OCI-LY7 (cell line): ENCODE data around the gene LRR1.
"Not testable (repeated sequence)": the region's sequence is repeated elsewhere in the genome, so short reads cannot be mapped to it uniquely, and the experiment has no call there.

Experiments
- EZH2phosphoT487 ChIP-seq: fragments of 200-600 bp; sonication (generic); IDR thresholded peaks from 2 replicates; pipeline ENCODE4 v1.6.1; 2018; ENCODE audit warnings: low read depth, borderline replicate concordance, mild to moderate bottlenecking, mixed run types, antibody characterized with exemption, low read length, moderate library complexity, mixed read lengths
- TF ChIP-seq, protein P1 (sequence below): fragments of 200-600 bp; sonication (generic); conservative IDR thresholded peaks from 2 replicates; pipeline ENCODE4 v1.5.1; 2014; ENCODE audit warnings: mild to moderate bottlenecking, antibody characterized with exemption, low read length, moderate library complexity, mixed read lengths

DNA sequence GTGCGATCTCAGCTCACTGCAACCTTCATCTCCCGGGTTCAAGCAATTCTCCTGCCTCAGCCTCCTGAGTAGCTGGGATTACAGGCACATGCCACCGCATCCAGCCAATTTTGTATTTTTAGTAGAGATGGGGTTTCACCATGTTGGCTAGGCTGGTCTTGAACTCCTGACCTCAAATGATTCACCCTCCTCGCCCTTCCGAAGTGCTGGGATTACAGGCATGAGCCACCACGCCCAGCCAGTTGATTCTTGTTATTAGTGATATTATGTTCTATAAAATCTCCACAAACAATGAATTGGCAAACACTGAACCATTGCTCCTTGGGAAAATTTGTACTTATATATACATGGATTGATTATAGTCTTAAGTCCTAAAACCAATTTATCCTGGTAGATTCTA lies 58.8 kb downstream of the LRR1 start:
- TF ChIP-seq, protein P1, sequence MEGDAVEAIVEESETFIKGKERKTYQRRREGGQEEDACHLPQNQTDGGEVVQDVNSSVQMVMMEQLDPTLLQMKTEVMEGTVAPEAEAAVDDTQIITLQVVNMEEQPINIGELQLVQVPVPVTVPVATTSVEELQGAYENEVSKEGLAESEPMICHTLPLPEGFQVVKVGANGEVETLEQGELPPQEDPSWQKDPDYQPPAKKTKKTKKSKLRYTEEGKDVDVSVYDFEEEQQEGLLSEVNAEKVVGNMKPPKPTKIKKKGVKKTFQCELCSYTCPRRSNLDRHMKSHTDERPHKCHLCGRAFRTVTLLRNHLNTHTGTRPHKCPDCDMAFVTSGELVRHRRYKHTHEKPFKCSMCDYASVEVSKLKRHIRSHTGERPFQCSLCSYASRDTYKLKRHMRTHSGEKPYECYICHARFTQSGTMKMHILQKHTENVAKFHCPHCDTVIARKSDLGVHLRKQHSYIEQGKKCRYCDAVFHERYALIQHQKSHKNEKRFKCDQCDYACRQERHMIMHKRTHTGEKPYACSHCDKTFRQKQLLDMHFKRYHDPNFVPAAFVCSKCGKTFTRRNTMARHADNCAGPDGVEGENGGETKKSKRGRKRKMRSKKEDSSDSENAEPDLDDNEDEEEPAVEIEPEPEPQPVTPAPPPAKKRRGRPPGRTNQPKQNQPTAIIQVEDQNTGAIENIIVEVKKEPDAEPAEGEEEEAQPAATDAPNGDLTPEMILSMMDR = not testable (repeated sequence)
- TF ChIP-seq EZH2phosphoT487 = not testable (repeated sequence)
